SKM-1 (cell line): ENCODE data around the gene FHAD1.
"Not testable (repeated sequence)": the region's sequence is repeated elsewhere in the genome, so short reads cannot be mapped to it uniquely, and the experiment has no call there.

Experiments
- DNase-seq: peaks from one replicate; lab custom pipeline; 2025; ENCODE audit not compliant: unreplicated experiment; lab: John Stamatoyannopoulos, UW

Gene FHAD1

DNA sequence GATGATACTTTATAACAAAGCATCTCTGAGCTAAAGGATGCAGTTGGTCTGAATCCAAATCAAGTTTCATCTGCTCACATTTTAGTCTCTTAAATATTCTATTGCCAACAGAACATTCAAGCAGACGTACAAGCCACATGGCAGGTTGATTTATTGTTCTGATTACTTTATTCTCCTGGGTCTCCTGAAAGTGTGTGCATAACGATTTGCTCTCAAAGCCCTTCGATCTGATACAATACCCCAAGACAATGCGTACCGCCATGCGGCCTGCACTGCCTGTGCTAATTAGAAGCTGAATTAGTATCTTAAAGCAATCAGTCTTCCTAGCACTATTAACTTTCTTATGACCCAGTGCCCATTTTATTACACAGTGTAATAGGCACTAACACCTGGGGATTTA is 56.9 kb downstream of the FHAD1 start:
- no peak for DNase-seq

- DNase-seq: peak; percentile 43
Measured at GRCh38 chr1:15304708-15305467, 57.9 kb downstream of the FHAD1 start.

- no peak for DNase-seq
Measured at GRCh38 chr1:15305468-15305770, 58.4 kb downstream of the FHAD1 start.

DNA sequence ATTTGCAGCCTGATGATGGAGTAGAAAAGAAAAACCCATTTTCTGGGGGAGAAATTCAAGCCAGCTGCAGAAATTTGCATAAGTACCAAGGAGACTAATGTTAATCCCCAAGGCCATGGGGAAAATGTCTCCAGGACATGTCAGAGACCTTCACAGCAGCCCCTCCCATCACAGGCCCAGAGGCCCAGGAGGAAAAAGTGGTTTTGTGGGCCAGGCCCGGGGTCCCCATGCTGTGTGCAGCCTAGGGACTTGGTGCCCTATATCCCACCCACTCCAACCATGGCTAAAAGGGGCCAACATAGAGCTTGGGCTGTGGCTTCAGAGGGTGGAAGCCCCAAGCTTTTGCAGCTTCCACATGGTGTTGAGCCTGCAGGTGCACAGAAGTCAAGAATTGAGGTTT is 59.3 kb downstream of the FHAD1 start:
- not testable (repeated sequence) for DNase-seq

GRCh38 chr1:15308135-15308534 is 61.1 kb downstream of the FHAD1 start:
- no peak for DNase-seq

- no peak for DNase-seq
Measured at GRCh38 chr1:15308621-15309027, 61.6 kb downstream of the FHAD1 start.

DNA sequence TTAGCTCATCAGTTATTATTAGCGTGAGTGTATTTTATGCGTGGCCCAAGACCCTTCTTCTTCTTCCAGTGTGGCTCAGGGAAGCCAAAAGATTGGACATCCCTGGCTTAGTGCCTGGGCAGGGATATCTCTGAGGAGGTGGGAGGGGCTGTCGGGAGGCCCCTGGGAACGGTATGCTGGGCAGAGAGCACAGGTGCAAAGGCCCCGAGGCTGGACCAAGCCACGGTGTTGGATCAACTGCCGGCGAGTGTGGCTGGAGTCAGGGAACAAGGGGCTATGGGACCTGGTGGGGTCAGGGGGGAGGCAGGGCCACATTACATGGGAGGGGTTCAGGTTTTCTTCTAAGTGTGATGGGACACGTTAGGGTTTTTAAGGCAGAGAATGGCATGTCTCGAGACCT is 62.7 kb downstream of the FHAD1 start:
- DNase-seq: no peak

DNA sequence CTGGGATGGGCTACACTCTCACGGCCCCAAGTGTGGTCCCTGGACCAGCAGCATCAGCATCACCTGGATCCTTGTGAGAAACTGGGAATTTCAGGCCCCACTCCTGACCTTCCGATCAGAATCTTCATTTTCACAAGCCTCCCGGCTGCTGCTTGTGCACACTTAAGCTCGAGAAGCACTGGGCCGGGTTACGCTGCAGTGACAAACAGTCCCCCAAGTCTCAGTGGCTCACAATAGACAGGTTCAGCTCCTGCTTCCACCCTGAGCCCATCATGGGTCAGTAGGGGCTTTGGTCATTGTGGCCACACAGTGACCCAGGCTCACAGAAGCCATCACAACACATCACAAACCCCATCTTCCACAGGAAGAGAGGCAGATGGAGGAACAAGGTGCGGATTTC is 63.5 kb downstream of the FHAD1 start:
- DNase-seq: no peak

DNA sequence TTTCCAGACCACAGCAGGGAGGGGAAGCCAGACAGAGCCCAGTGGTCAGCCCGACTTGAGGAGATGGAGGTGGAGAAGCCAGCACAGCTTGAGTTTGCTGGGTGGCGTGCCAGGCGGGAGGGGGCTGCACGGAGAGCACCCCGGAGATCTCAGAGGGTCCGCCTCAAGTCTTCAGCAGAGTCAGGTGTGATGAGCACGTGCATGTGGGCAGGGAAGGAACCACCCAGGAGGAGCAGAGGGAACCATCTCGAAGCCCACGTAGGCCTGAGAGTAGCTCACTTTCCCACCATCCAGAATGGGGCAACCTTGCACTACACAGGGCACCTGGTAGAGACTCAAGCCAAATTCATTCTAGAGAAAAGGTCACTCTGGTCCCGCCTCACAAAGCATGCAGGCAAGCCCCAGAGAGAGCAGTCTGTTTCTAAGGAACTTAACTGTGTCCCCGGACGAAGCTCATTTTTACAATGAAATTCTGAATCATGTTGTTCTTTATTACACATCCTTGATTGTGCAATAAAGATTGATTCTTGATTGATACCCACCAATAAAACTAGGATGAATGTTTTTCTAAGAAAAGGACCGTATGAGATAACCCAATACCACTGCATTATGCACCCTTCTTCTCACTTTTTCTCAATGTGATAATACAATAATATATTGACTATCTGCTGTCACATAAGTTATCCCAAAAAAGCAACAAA is 64.2 kb downstream of the FHAD1 start:
- no peak for DNase-seq

DNA sequence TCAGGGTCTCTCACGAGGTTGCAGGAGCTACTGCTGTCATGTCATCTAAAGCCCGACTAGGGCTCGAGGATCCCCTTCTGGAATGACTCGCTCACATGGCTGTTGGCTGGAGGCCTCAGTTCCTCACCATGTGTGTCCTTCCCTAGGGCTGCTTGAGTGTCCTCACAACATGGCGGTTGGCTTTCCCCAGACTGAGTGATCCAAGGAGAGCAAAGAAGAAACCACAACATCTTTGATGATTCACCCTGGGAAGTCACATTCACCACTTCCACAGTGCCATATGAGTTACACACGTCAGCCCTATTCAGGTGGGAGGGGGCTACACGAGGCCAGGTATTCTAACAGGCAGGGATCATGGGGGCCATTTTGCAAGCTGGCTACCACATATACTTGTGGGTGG is 64.9 kb downstream of the FHAD1 start:
- DNase-seq: no peak

DNA sequence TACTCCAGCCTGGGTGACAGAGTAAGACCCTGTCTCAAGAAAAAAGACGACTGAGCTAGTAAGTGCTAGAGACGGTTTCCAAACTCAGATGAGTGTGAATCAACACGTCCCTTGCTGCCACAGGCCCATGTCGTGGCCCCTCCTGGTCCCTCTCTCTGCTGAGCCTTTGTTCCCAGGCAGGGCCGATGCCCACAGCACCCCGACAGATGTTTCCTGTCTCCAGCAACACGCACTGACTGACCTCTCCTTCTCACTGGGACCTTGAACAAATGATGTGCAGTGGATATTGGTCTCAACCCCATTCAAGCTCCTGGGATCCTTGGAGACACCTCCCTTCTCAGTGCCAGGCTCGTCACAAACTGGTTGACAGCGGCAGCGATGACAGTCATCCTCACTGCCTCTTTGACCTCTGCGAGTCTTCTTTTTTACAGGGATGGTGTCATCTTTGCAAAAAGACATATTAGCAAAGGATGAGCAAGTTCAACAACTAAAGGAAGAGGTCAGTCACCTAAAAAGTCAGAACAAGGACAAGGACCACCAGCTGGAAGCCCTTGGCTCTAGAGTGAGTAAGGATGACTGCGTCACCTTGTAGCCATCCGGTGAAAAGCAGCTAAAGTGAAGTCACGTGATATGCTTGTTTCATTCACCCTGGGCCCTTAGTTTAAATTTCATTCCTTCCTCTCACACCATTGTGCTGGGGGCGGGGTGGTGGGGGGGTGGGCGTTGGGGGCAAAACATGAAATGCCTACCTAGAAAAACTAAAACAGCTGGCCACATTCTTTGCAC is 65.8 kb downstream of the FHAD1 start:
- no peak for DNase-seq

GRCh38 chr1:15314328-15315281 is 67.6 kb downstream of the FHAD1 start:
- DNase-seq: no peak

GRCh38 chr1:15315815-15316214 is 68.8 kb downstream of the FHAD1 start:
- DNase-seq: no peak

DNA sequence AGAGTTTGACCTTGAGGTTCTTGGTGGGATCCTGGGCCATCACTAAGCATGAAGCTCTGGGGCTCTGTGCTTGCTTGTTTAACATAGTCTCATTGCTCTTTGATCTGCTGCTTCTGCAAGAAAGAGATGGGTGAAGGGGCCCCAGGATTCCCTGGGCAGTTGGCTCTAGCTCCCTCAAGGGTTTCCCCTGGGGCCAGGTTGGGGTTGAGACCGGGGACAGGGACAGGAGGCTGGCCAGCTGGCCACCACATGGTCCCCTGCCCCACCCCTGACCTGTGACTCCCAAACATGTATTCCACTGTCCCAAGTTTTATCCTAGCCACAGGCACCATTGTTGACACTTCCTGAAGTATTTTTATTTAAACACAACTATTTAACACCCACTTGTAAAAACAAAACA is 69.5 kb downstream of the FHAD1 start:
- no peak for DNase-seq

DNA sequence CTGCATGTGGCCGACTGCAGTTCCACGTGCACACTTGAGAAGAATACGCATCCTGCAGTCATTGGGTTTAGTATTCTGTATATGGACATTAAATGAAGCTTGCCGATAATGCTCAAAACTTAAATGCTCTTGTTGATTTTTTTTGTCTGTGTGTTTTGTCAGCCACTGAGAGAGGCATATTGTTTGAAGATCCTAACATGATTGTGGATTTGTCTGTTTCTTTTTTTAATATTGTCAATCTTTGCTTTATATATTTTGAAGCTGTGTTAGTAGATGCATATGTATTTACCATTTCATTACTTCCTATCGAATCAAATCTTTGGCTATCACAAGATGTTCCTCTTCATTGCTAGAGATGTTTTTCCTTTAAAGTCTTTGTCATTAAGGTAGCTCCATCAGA is 73.2 kb downstream of the FHAD1 start:
- no peak for DNase-seq

GRCh38 chr1:15321601-15322000 is 74.6 kb downstream of the FHAD1 start:
- DNase-seq: no peak

GRCh38 chr1:15322648-15323350 is 75.8 kb downstream of the FHAD1 start:
- no peak for DNase-seq

GRCh38 chr1:15323351-15323988 is 76.4 kb downstream of the FHAD1 start:
- peak; percentile 54 for DNase-seq

DNA sequence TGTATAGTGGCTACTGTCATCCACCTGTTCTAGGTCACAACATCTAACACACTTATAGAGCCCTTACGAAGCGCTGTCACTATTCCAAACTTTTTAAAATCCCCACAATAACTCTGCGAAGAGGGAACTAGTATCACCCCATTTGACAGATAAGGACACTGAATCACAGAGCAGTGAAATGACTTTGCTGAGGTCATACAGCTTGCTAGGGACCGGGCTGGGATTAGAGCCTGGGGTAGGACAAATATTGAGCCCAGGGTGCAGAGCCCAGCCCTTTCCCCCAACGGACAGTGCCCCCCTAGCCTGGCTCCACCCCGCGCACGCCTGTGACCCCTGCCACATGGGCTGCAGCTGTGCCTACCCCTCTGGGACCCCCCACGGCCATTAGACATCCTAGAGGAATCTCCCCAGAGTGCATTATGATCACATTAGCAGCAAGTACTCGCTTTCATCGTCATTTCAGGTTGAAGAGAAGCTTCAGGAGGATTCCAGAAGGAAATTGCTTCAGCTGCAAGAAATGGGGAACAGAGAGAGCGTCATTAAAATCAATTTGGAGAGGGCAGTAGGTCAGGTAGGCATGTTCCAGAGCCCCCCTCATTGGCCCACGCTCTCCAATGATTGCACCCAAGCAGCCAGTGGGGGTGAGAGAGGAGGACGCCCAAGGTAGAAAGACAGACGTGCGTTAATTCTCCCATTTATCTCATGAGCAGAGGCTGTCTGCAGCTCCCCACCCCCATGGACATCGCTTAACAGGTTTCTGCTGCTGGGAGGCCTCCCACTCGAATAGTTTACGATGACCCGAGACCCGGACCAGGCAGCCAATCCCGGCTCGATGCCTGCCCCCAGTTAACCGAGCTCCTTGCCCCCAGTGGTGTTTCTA is 77.2 kb downstream of the FHAD1 start:
- DNase-seq: no peak
